Measurements from ENCODE around the gene CCDC9. TPM values are rescaled to one million over a fixed set of nuclear protein-coding genes. Genes with fewer than 3 reads are reported as not detected.

CCDC9 gene
- total and polyA plus RNA-seq, 7 donors = 13.2 to 42.8 (median 18.7) TPM

DNA sequence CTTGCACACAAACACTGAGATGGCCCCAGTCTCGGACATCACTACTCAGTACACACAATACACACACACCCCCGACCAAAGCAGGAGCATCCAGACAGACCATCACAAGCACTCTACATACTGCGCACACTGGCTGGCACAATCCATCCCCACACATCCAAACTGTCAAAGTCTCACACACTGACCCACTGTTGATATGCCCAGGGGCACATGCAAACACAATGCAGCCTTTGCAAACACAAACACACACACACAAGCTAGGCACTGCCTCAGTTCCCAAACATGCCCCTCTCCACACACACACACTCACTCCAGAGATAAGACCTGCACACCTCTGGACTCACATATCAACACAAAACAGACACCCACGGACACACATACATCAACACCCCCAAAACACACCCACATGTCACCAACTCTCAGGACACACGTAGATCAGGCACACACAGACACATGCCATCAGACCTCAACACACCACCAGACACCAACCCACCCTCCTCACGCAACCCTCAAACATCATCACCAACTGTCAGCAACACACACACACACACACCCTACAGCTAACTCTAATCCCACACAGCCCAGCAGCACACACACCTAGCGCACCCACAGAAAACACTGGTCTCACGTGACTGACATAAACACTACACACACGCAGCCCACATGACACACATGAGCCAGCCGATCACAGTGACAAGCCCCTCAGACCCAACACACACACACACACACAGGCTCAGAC lies 27.2 kb upstream of the CCDC9 start:
- H3K27me3 ChIP-seq = no peaks in the 10 kb centered on the region
- H3K36me3 ChIP-seq = no peaks in the 10 kb centered on the region
- peak overlapping the region; percentile 99 to 100 (median 100) for H3K27ac ChIP-seq
- no peaks in the 10 kb centered on the region for H3K9me3 ChIP-seq
- 14 to 22% methylated on average over 10 of the region's 10 CpGs for WGBS, 2 donors
- intact Hi-C loops (cut with DNase I) = loop anchor here (2.0 to 5.0 kb wide), 2 partner anchors 16 to 77 kb away; no protein-coding TSS in a partner anchor
- peak overlapping the region; percentile 33 to 99 (median 87) for H3K4me3 ChIP-seq
- TF ChIP-seq EP300 (IDR thresholded peaks at IDR 0.05) (no peak), POLR2AphosphoS5 (IDR thresholded peaks at IDR 0.05) (peak in 1 of 4 donors; percentile 59)
- DNase-seq = peak; percentile 67
- H3K4me1 ChIP-seq = peaks cover 0 to 58% (median 50%) of the 10 kb centered on the region in 4 donors

DNA sequence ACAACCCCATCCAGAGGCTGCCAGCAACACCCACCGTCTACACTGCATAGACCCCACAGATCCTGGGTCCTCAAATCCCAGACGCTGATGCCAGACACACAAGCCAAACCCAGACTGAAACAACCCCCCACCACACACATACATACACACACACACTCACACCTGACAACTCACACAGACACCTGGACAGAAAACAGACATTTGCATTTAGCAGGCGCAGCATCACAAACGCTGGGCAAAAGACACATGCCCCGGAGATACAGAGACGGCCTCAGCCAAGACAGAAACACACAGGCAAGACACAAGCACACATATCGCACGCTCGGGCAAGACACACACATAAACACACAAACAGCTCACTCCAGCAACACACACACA lies 26.7 kb upstream of the CCDC9 start:
- Histone ChIP-seq H3K36me3 (no peaks in the 10 kb centered on the region), H3K27me3 (no peaks in the 10 kb centered on the region), H3K9me3 (no peaks in the 10 kb centered on the region), H3K27ac (peak overlapping the region; percentile 99 to 100 (median 100)), H3K4me1 (peaks cover 0 to 58% (median 50%) of the 10 kb centered on the region in 4 donors), H3K4me3 (peak overlapping the region; percentile 79 to 99 (median 87))
- peak in 2 of 4 donors; percentile 15 to 33 for TF ChIP-seq POLR2AphosphoS5 (IDR thresholded peaks at IDR 0.05)
- TF ChIP-seq, protein P1, sequence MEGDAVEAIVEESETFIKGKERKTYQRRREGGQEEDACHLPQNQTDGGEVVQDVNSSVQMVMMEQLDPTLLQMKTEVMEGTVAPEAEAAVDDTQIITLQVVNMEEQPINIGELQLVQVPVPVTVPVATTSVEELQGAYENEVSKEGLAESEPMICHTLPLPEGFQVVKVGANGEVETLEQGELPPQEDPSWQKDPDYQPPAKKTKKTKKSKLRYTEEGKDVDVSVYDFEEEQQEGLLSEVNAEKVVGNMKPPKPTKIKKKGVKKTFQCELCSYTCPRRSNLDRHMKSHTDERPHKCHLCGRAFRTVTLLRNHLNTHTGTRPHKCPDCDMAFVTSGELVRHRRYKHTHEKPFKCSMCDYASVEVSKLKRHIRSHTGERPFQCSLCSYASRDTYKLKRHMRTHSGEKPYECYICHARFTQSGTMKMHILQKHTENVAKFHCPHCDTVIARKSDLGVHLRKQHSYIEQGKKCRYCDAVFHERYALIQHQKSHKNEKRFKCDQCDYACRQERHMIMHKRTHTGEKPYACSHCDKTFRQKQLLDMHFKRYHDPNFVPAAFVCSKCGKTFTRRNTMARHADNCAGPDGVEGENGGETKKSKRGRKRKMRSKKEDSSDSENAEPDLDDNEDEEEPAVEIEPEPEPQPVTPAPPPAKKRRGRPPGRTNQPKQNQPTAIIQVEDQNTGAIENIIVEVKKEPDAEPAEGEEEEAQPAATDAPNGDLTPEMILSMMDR (IDR thresholded peaks at IDR 0.05) = no peak
- intact Hi-C loops (cut with DNase I) = loop anchor here (2.0 to 5.0 kb wide), 2 partner anchors 15 to 77 kb away; no protein-coding TSS in a partner anchor
- no peak for DNase-seq
- 1 to 7% methylated on average over 9 of the region's 9 CpGs for WGBS, 2 donors

DNA sequence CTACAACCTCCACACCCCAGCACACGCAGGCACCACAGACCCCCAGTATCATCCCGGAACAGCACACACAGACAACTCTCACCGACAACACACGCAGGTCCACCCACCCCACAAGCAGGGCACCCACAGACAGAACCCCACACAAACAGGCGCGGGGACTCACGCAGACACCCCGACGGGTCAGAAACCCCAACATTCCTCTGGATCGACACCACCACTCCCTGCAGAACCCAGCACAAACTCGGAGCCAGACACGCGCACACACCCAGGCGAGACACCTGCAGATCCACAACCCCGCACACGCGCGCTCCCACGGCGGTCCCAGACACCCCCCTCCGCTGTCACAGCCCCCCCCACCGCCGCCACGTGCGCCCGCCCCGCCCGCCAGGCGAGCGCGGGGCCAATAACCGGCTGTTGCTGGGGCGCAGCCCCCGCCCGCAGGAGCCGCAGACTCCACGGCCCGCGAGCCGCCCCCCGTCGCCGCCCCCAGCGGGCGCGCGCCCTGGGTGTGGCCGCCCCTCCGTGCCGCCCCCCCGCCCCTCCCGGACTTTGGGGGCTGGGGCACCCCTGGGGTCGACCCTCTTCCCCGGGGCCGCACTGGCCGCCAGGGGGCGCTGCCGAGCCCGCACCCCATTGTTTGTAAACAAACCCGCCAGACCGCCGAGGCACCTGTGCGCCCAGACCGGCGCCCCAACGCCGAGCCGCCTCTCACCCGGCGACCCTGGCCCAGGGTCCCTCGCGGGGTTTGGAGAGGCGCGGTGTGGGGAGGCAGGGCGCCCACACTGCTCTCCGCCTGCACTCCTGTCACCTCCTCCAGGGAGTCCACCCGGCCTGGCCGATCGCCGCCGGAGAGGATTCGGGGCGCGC lies 26.0 kb upstream of the CCDC9 start:
- Histone ChIP-seq H3K9me3 (no peaks in the 10 kb centered on the region), H3K27ac (peak overlapping the region; percentile 99 to 100 (median 100)), H3K36me3 (no peaks in the 10 kb centered on the region), H3K27me3 (no peaks in the 10 kb centered on the region), H3K4me3 (peak overlapping the region; percentile 79 to 99 (median 87)), H3K4me1 (peaks cover 0 to 57% (median 48%) of the 10 kb centered on the region in 4 donors)
- TF ChIP-seq POLR2A (IDR thresholded peaks at IDR 0.05) (no peak), POLR2AphosphoS5 (IDR thresholded peaks at IDR 0.05) (no peak), EP300 (IDR thresholded peaks at IDR 0.05) (no peak)
- TF ChIP-seq, protein P1 (IDR thresholded peaks at IDR 0.05) = peak; percentile 34 to 94 (median 56)
- intact Hi-C loops (cut with DNase I) = no loop called here
- DNase-seq = peak; percentile 84
- WGBS, 2 donors = 1% methylated on average over 84 of the region's 84 CpGs

DNA sequence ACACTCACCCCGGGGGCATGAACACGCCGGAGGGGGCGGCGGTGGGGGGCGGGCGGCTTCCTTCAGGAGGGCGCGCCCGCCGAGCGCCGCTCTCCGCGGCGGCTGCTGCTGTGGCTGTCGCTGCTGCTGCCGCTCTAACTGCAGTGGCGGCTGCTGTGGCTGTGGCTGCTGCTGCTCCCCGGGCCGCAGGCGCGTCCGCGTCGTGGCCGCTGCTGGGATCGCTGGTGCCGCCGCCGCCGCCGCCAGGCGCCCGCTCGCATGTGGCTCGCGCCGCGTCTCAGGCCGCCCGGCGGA lies 25.5 kb upstream of the CCDC9 start, which contains the start of gene BBC3:
Gene BBC3 (minus strand): TSS at position 279 of the 294 bp plus-strand sequence. CDS start 2,768 bp downstream, outside the sequence.
- TF ChIP-seq POLR2A (IDR thresholded peaks at IDR 0.05) = no peak
- TF ChIP-seq EP300 (IDR thresholded peaks at IDR 0.05) = no peak
- TF ChIP-seq POLR2AphosphoS5 (IDR thresholded peaks at IDR 0.05) = no peak
- TF ChIP-seq, protein P1 (IDR thresholded peaks at IDR 0.05) = no peak
- no peaks in the 10 kb centered on the region for H3K36me3 ChIP-seq
- H3K4me3 ChIP-seq = peak within 1 kb of the TSS; percentile 79 to 99 (median 87)
- H3K9me3 ChIP-seq = no peaks in the 10 kb centered on the region
- H3K27ac ChIP-seq = peak within 1 kb of the TSS; percentile 99 to 100 (median 100)
- intact Hi-C loops (cut with DNase I) = no loop called here
- 1% methylated on average over 43 of the region's 43 CpGs for WGBS, 2 donors
- peaks cover 0 to 51% (median 42%) of the 10 kb centered on the region in 4 donors for H3K4me1 ChIP-seq
- DNase-seq = no peak
- H3K27me3 ChIP-seq = no peaks in the 10 kb centered on the region

All from sigmoid colon (tissue), 7 donors.